Neural progenitor cell (in vitro differentiated cells): ENCODE measurements around the gene ANKS3.

Experiments used
- CTCF ChIP-seq: fragments of 200-600 bp; sonication (generic); IDR thresholded peaks from 2 replicates; pipeline ENCODE4 v1.5.1; 2017; ENCODE audit warnings: antibody characterized with exemption, mild to moderate bottlenecking
- EZH2 ChIP-seq: fragments of 200-600 bp; sonication (generic); IDR thresholded peaks from 2 replicates; pipeline ENCODE4 v1.6.1; 2017; ENCODE audit warnings: antibody characterized with exemption, mild to moderate bottlenecking, moderate library complexity

GRCh38 chr16:4660454-4661007 lies 73.5 kb downstream of the ANKS3 start:
- TF ChIP-seq CTCF = no peak
- TF ChIP-seq EZH2 = no peak
